ENCODE measurements around the gene FCHO1. TPM values are rescaled to one million over a fixed set of nuclear protein-coding genes. Genes with fewer than 3 reads are reported as not detected.

The FCHO1 gene
- total and polyA plus RNA-seq, 2 donors (not counting 3 experiments of a cell fraction or from before 2014, with no cell fraction given), result 0.66 to 1.6 TPM

- no peaks in the 10 kb centered on the region for H3K36me3 ChIP-seq (ENCODE audit: control insufficient read depth in 2 of 2, extremely low read depth in 1 of 2, insufficient read depth in 2 of 2, low read length in 2 of 2)
- peaks cover 11% of the 10 kb centered on the region for H3K4me1 ChIP-seq (ENCODE audit: control insufficient read depth, extremely low read depth, insufficient read depth, low read length)
- H3K27me3 ChIP-seq (ENCODE audit: control insufficient read depth in 2 of 2, insufficient read depth in 2 of 2, low read length in 2 of 2), result peaks cover 0 to 3% of the 10 kb centered on the region in 2 experiments
- ChIA-PET POLR2A (interaction anchor here (1.1 kb wide), 1 partner anchor 27 kb away, joined by 3 read pairs; no protein-coding TSS in a partner anchor), CTCF (interaction anchor here (0.9 to 3.1 kb wide), 2 partner anchors 22 to 27 kb away, joined by 3 to 10 read pairs; partner anchors contain the start of gene RPL18A)
- DNase-seq (ENCODE audit: low read depth, low spot score), result no peak
- no peaks in the 10 kb centered on the region for H4K20me1 ChIP-seq (replicated peaks; ENCODE audit: control insufficient read depth, extremely low read depth, insufficient read depth, low read length)
- intact Hi-C loops (cut with micrococcal nuclease), result no loop called here
- H3K4me2 ChIP-seq (ENCODE audit: insufficient read depth, low read length), result no peak overlapping the region
- dilution Hi-C loops (cut with MboI; ENCODE audit: extremely low pct_ligation_motif_present, low sequenced_read_pairs), result no loop called here
- FAIRE-seq, result no peak
- H3K4me3 ChIP-seq (replicated peaks in 1 of 3; ENCODE audit: insufficient read depth in 1 of 3, low read depth in 1 of 3, low read length in 3 of 3), result no peak overlapping the region
- no peaks in the 10 kb centered on the region for H3K79me2 ChIP-seq (ENCODE audit: control insufficient read depth, insufficient read depth, low read length)
- H3K9me1 ChIP-seq (replicated peaks; ENCODE audit: control insufficient read depth, extremely low read depth, insufficient read depth, low read length), result no peaks in the 10 kb centered on the region
- H3K9ac ChIP-seq (replicated peaks; ENCODE audit: extremely low read depth, insufficient read depth, low read length), result no peak overlapping the region
- H2AFZ ChIP-seq (ENCODE audit: low read depth, low read length), result no peak overlapping the region
- TF ChIP-seq FOS (IDR thresholded peaks at IDR 0.05; ENCODE audit: borderline replicate concordance, insufficient read depth, low read length) (no peak), CTCF (IDR thresholded peaks at IDR 0.05; ENCODE audit: extremely low read depth in 1 of 2, insufficient read depth in 1 of 2, low read depth in 1 of 2, low read length in 2 of 2) (no peak), POLR2A (IDR thresholded peaks at IDR 0.05; ENCODE audit: low read depth, low read length) (no peak), GATA2 (IDR thresholded peaks at IDR 0.05; ENCODE audit: insufficient read depth, insufficient read length, low read depth, low read length) (no peak), EZH2 (IDR thresholded peaks at IDR 0.05; ENCODE audit: borderline replicate concordance, low read depth, low read length, severe bottlenecking) (no peak)
- BruUV-seq (replicated peaks), result no TSS peak
- no peak overlapping the region for H3K27ac ChIP-seq (ENCODE audit: insufficient read depth, low read depth, low read length)
- H3K9me3 ChIP-seq (replicated peaks; ENCODE audit: control insufficient read depth, insufficient read depth, low read length), result no peaks in the 10 kb centered on the region
These were observed 81.3 kb downstream of the FCHO1 start for GRCh38 chr19:17832443-17833208.
